Right lobe of liver (tissue), 6 donors: Measurements from ENCODE around the gene CHST3. TPM values are rescaled to one million over a fixed set of nuclear protein-coding genes. Genes with fewer than 3 reads are reported as not detected.

Experiments
- ATAC-seq, 4 donors: fragments of 200-7000 bp; cut with Tn5 transposase; one replicate each; pipeline ENCODE4 v1.9.1; 2020; ENCODE audit warnings: mild to moderate bottlenecking in 4 of 4, moderate library complexity in 4 of 4
- DNase-seq, 3 donors: peaks; one replicate each; pipeline ENCODE4 v3.0.0-alpha.2; 2020
- H3K27ac ChIP-seq, 3 donors: fragments of 200-600 bp; one replicate each; pipeline ENCODE4 v1.8.0; 2022
- H3K27me3 ChIP-seq, 2 donors: fragments of 200-600 bp; one replicate each; pipeline ENCODE4 v1.8.0; 2022
- H3K36me3 ChIP-seq, 4 donors: fragments of 200-600 bp; sonication (generic) in 1 of 4; one replicate each; pipeline versions ENCODE4 v1.5.1 to v1.8.0; 2017 to 2022; ENCODE audit warnings: control low read depth in 1 of 4
- H3K4me1 ChIP-seq, 4 donors: fragments of 200-600 bp; sonication (generic) in 1 of 4; one replicate each; pipeline versions ENCODE4 v1.5.1 to v1.8.0; 2017 to 2022; ENCODE audit warnings: control low read depth in 1 of 4
- H3K4me3 ChIP-seq, 3 donors: fragments of 200-600 bp; one replicate each; pipeline ENCODE4 v1.8.0; 2022
- H3K9me3 ChIP-seq, 4 donors: fragments of 200-600 bp; sonication (generic) in 1 of 4; one replicate each; pipeline versions ENCODE4 v1.5.1 to v1.8.0; 2017 to 2022; ENCODE audit warnings: control low read depth in 1 of 4
- CTCF ChIP-seq, 4 donors: fragments of 200-600 bp in 3 of 4; fragments of 450-650 bp in 1 of 4; IDR thresholded peaks; one replicate each; pipeline versions ENCODE4 v1.5.1 to v1.8.0; 2016 to 2022; ENCODE audit warnings: antibody characterized with exemption in 4 of 4, mild to moderate bottlenecking in 2 of 4
- POLR2A ChIP-seq: fragments of 450-650 bp; IDR thresholded peaks from one replicate; pipeline ENCODE4 v1.6.1; 2017; ENCODE audit warnings: antibody characterized with exemption, mild to moderate bottlenecking
- WGBS: methylation state at CpG from one replicate; pipeline ENCODE4 v1.1.6; 2018; ENCODE audit warnings: low coverage, low lambda C conversion rate; ENCODE audit not compliant: insufficient coverage; ENCODE audit errors: missing lambda C conversion rate; 5-methylcytosine and 5-hydroxymethylcytosine counted together
- intact Hi-C, 2 donors: fragments of 100-400 bp; cut with DNase I; formaldehyde crosslinking; loops; one replicate each; pipeline versions ENCODE4 v1.11.2 to v1.14.1; 2022
- total RNA-seq, 6 experiments: library from RNA; depleted of rRNA in 2 of 6; stranded (reverse); fragments of >200 nt in 2 of 6; fragmentation: NEBNext Ultra II Directional in 3 of 6; extraction: Animal tissue kit (Norgen Biotek cat#: 25700) in 3 of 6; gene quantifications; one replicate each; pipeline versions ENCODE4 v1.1.0 to v1.2.4, GENCODE V29; 2016 to 2023
- donor health status: DM: no; HTN: yes; CAD: no.
- donor health status: DM: no; HTN: no; CAD: no.
- donor health status: DM: no; HTN: no; CAD: no.
- donor health status: DM: no; HTN: yes; CAD: no.
- donor health status: DM: no; HTN: yes; CAD: no.

CHST3 gene
- total RNA-seq, 6 experiments from 2014 or later, result 0.81 to 2.5 (median 1.8) TPM

GRCh38 chr10:72056932-72057751 is 92.9 kb downstream of the CHST3 start:
- Histone ChIP-seq H3K27ac (no peak overlapping the region), H3K36me3 (no peaks in the 10 kb centered on the region), H3K4me3 (no peak overlapping the region), H3K4me1 (no peaks in the 10 kb centered on the region), H3K9me3 (no peaks in the 10 kb centered on the region), H3K27me3 (no peaks in the 10 kb centered on the region)
- intact Hi-C loops, result loop anchor here in 1 of 2 donors (10.0 kb wide), 1 partner anchor 102 kb away; no protein-coding TSS in a partner anchor
- peak in 1 of 4 donors; percentile 11 for ATAC-seq
- TF ChIP-seq CTCF (IDR thresholded peaks at IDR 0.05) (no peak), POLR2A (no peak)
- WGBS, result 88% methylated on average over 9 of the region's 25 CpGs
- no peak for DNase-seq

GRCh38 chr10:72058347-72058898 is 94.2 kb downstream of the CHST3 start:
- H3K9me3 ChIP-seq, result no peaks in the 10 kb centered on the region
- ATAC-seq, result no peak

GRCh38 chr10:72058989-72059842 is 95.0 kb downstream of the CHST3 start:
- intact Hi-C loops, result loop anchor here in 1 of 2 donors (10.0 kb wide), 1 partner anchor 104 kb away; no protein-coding TSS in a partner anchor
- Histone ChIP-seq H3K4me1 (no peaks in the 10 kb centered on the region), H3K4me3 (no peak overlapping the region), H3K27me3 (no peaks in the 10 kb centered on the region), H3K27ac (no peak overlapping the region), H3K9me3 (no peaks in the 10 kb centered on the region), H3K36me3 (no peaks in the 10 kb centered on the region)
- TF ChIP-seq POLR2A (no peak), CTCF (IDR thresholded peaks at IDR 0.05) (no peak)
- ATAC-seq (no peak), DNase-seq (no peak)
- 52% methylated on average over 19 of the region's 21 CpGs for WGBS

More at GRCh38 chr10:72058347-72058898, 94.2 kb downstream of the CHST3 start:
- Histone ChIP-seq H3K4me1 (no peaks in the 10 kb centered on the region), H3K27ac (no peak overlapping the region), H3K4me3 (no peak overlapping the region), H3K27me3 (no peaks in the 10 kb centered on the region), H3K36me3 (no peaks in the 10 kb centered on the region)
- no peak for TF ChIP-seq POLR2A
- TF ChIP-seq CTCF (IDR thresholded peaks at IDR 0.05), result no peak
- WGBS, result 87% methylated on average over 8 of the region's 12 CpGs
- intact Hi-C loops, result loop anchor here in 1 of 2 donors (10.0 kb wide), 1 partner anchor 104 kb away; no protein-coding TSS in a partner anchor
- DNase-seq, result no peak
